K562 (cell line): ENCODE data around the gene ERMP1. TPM values are rescaled to one million over a fixed set of nuclear protein-coding genes. Genes with fewer than 3 reads are reported as not detected.

Source experiments
- CREB1 ChIP-seq, 2 experiments: sonication (generic) in 1 of 2; formaldehyde crosslinking in 1 of 2; IDR thresholded peaks; 2 replicates each; pipeline versions ENCODE4 v1.6.1 to v1.8.0; 2012 to 2022; ENCODE audit warnings: inconsistent platforms in 1 of 2, mild to moderate bottlenecking in 1 of 2, missing genetic modification reagents in 1 of 2, moderate library complexity in 1 of 2
- MCM3 ChIP-seq: fragments of 450-650 bp; IDR thresholded peaks from 2 replicates; pipeline ENCODE4 v1.6.1; 2016
- MTA3 ChIP-seq: fragments of 450-650 bp; formaldehyde crosslinking; IDR thresholded peaks from 2 replicates; pipeline ENCODE4 v1.6.1; 2017; ENCODE audit warnings: mild to moderate bottlenecking, borderline replicate concordance
- MYC ChIP-seq, 2 experiments: fragments of 250-450 bp in 1 of 2; sonication (Bioruptor Pico) in 1 of 2; IDR thresholded peaks; 2 replicates each; pipeline versions ENCODE4 v1.5.1 to v1.6.1; 2012 to 2021; ENCODE audit warnings: low read depth in 2 of 2, borderline replicate concordance in 1 of 2, improper control_type of control experiment in 1 of 2, low read length in 1 of 2, mild to moderate bottlenecking in 1 of 2, moderate library complexity in 1 of 2
- PKNOX1 ChIP-seq: fragments of 450-650 bp; IDR thresholded peaks from 2 replicates; pipeline ENCODE4 v1.6.1; 2016
- RHOXF2B ChIP-seq: fragments of 250-450 bp; sonication (Bioruptor Pico); conservative IDR thresholded peaks from 2 replicates; pipeline ENCODE4 v1.5.1; 2021
- STAT5A ChIP-seq: IDR thresholded peaks from 2 replicates; pipeline ENCODE4 v1.6.1; 2012; ENCODE audit warnings: low read length, inconsistent platforms, borderline replicate concordance
- ZBTB7A ChIP-seq: IDR thresholded peaks from 2 replicates; pipeline ENCODE4 v1.6.1; 2011; ENCODE audit warnings: low read depth, mild to moderate bottlenecking, low read length, moderate library complexity, borderline replicate concordance; ENCODE audit not compliant: control insufficient read depth
- ZNF263 ChIP-seq: sonication (generic); formaldehyde crosslinking; IDR thresholded peaks from 2 replicates; pipeline ENCODE4 v1.8.0; 2022; ENCODE audit warnings: mild to moderate bottlenecking, missing genetic modification reagents, borderline replicate concordance
- polyA plus RNA-seq, 8 experiments: library from polyadenylated mRNA; depleted of rRNA in 4 of 8; stranded (reverse) in 5 of 8; unstranded in 3 of 8; fragments of >200 nt; fragmentation: Nextera tagmentation in 2 of 8; fragmentation: Illumina TruSeq in 1 of 8; extraction: Ambion mirVana in 2 of 8; extraction: Trizol in 1 of 8; gene quantifications; 2 replicates each; pipeline versions ENCODE4 v1.2.1 to v1.2.3, GENCODE V29; 2011 to 2014; ENCODE audit warnings: inconsistent platforms in 1 of 8, missing spikeins in 1 of 8
- total RNA-seq, 7 experiments: library from RNA; depleted of rRNA in 6 of 7; stranded (reverse); fragments of >200 nt in 6 of 7; fragmentation: Illumina TruSeq in 2 of 7; extraction: Trizol in 2 of 7; gene quantifications; 2 replicates each; pipeline versions ENCODE4 v1.2.1 to v1.2.3, GENCODE V29; 2011 to 2021; ENCODE audit warnings: low replicate concordance in 1 of 7
- TF ChIP-seq, protein P1 (sequence below): fragments of 450-650 bp; IDR thresholded peaks from 2 replicates; pipeline ENCODE4 v1.6.1; 2016; ENCODE audit warnings: mild to moderate bottlenecking, moderate library complexity
- TF ChIP-seq, protein P2 (sequence below): fragments of 450-650 bp; IDR thresholded peaks from 2 replicates; pipeline ENCODE4 v1.6.1; 2017; ENCODE audit warnings: mild to moderate bottlenecking, moderate library complexity

Gene ERMP1
- total and polyA plus RNA-seq, 9 of the 15 experiments (the other 6 are each of a cell fraction or from before 2014, with no cell fraction given), result 2.5 to 26.3 (median 12.6) TPM

GRCh38 chr9:5832538-5833529 lies at the start of gene ERMP1 (continued):
- TF ChIP-seq, protein P1, sequence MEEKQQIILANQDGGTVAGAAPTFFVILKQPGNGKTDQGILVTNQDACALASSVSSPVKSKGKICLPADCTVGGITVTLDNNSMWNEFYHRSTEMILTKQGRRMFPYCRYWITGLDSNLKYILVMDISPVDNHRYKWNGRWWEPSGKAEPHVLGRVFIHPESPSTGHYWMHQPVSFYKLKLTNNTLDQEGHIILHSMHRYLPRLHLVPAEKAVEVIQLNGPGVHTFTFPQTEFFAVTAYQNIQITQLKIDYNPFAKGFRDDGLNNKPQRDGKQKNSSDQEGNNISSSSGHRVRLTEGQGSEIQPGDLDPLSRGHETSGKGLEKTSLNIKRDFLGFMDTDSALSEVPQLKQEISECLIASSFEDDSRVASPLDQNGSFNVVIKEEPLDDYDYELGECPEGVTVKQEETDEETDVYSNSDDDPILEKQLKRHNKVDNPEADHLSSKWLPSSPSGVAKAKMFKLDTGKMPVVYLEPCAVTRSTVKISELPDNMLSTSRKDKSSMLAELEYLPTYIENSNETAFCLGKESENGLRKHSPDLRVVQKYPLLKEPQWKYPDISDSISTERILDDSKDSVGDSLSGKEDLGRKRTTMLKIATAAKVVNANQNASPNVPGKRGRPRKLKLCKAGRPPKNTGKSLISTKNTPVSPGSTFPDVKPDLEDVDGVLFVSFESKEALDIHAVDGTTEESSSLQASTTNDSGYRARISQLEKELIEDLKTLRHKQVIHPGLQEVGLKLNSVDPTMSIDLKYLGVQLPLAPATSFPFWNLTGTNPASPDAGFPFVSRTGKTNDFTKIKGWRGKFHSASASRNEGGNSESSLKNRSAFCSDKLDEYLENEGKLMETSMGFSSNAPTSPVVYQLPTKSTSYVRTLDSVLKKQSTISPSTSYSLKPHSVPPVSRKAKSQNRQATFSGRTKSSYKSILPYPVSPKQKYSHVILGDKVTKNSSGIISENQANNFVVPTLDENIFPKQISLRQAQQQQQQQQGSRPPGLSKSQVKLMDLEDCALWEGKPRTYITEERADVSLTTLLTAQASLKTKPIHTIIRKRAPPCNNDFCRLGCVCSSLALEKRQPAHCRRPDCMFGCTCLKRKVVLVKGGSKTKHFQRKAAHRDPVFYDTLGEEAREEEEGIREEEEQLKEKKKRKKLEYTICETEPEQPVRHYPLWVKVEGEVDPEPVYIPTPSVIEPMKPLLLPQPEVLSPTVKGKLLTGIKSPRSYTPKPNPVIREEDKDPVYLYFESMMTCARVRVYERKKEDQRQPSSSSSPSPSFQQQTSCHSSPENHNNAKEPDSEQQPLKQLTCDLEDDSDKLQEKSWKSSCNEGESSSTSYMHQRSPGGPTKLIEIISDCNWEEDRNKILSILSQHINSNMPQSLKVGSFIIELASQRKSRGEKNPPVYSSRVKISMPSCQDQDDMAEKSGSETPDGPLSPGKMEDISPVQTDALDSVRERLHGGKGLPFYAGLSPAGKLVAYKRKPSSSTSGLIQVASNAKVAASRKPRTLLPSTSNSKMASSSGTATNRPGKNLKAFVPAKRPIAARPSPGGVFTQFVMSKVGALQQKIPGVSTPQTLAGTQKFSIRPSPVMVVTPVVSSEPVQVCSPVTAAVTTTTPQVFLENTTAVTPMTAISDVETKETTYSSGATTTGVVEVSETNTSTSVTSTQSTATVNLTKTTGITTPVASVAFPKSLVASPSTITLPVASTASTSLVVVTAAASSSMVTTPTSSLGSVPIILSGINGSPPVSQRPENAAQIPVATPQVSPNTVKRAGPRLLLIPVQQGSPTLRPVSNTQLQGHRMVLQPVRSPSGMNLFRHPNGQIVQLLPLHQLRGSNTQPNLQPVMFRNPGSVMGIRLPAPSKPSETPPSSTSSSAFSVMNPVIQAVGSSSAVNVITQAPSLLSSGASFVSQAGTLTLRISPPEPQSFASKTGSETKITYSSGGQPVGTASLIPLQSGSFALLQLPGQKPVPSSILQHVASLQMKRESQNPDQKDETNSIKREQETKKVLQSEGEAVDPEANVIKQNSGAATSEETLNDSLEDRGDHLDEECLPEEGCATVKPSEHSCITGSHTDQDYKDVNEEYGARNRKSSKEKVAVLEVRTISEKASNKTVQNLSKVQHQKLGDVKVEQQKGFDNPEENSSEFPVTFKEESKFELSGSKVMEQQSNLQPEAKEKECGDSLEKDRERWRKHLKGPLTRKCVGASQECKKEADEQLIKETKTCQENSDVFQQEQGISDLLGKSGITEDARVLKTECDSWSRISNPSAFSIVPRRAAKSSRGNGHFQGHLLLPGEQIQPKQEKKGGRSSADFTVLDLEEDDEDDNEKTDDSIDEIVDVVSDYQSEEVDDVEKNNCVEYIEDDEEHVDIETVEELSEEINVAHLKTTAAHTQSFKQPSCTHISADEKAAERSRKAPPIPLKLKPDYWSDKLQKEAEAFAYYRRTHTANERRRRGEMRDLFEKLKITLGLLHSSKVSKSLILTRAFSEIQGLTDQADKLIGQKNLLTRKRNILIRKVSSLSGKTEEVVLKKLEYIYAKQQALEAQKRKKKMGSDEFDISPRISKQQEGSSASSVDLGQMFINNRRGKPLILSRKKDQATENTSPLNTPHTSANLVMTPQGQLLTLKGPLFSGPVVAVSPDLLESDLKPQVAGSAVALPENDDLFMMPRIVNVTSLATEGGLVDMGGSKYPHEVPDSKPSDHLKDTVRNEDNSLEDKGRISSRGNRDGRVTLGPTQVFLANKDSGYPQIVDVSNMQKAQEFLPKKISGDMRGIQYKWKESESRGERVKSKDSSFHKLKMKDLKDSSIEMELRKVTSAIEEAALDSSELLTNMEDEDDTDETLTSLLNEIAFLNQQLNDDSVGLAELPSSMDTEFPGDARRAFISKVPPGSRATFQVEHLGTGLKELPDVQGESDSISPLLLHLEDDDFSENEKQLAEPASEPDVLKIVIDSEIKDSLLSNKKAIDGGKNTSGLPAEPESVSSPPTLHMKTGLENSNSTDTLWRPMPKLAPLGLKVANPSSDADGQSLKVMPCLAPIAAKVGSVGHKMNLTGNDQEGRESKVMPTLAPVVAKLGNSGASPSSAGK, result peak; percentile 21; the same call in 1 of the 2 replicates
- no peak; the same call in 1 of the 2 replicates for TF ChIP-seq PKNOX1
- peak; percentile 49 for TF ChIP-seq CREB1 (IDR thresholded peaks at IDR 0.05)
- TF ChIP-seq CREB1 (CRISPR knock-in tag; IDR thresholded peaks at IDR 0.05), result no peak
- TF ChIP-seq ZBTB7A, result peak; percentile 18; the same call in 1 of the 2 replicates
- 0 out of 2 replicates have a peak, but pooled peaks have one; percentile 31 for TF ChIP-seq ZNF263
- TF ChIP-seq, protein P2, sequence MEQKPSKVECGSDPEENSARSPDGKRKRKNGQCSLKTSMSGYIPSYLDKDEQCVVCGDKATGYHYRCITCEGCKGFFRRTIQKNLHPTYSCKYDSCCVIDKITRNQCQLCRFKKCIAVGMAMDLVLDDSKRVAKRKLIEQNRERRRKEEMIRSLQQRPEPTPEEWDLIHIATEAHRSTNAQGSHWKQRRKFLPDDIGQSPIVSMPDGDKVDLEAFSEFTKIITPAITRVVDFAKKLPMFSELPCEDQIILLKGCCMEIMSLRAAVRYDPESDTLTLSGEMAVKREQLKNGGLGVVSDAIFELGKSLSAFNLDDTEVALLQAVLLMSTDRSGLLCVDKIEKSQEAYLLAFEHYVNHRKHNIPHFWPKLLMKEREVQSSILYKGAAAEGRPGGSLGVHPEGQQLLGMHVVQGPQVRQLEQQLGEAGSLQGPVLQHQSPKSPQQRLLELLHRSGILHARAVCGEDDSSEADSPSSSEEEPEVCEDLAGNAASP, result no peak
- peak; percentile 70; the same call in 1 of the 2 replicates for TF ChIP-seq MTA3
- no peak for TF ChIP-seq RHOXF2B (CRISPR knock-in tag)
- no peak for TF ChIP-seq STAT5A
- TF ChIP-seq MCM3, result no peak
- peak; percentile 47; the same call in 1 of the 2 replicates for TF ChIP-seq MYC (IDR thresholded peaks at IDR 0.05; ENCODE audit: low read depth, low read length)
- TF ChIP-seq MYC (CRISPR knock-in tag; IDR thresholded peaks at IDR 0.05; ENCODE audit: borderline replicate concordance, low read depth), result no peak
